Endodermal cell (in vitro differentiated cells): Measurements from ENCODE around the gene PARVA. TPM values are rescaled to one million over a fixed set of nuclear protein-coding genes. Genes with fewer than 3 reads are reported as not detected.

Source experiments
- DNase-seq: peaks from one replicate; pipeline ENCODE4 v3.0.0-alpha.2; 2017
- H3K27ac ChIP-seq: 2 replicates; pipeline ENCODE4 v1.5.1; 2013; ENCODE audit warnings: mild to moderate bottlenecking, low read depth, low read length, moderate library complexity
- H3K27me3 ChIP-seq: 2 replicates; pipeline ENCODE4 v1.6.1; 2013; ENCODE audit warnings: mild to moderate bottlenecking, low read length, moderate library complexity; ENCODE audit not compliant: insufficient read depth, control insufficient read depth, poor library complexity, severe bottlenecking
- H3K36me3 ChIP-seq: 2 replicates; pipeline ENCODE4 v1.7.0; 2013; ENCODE audit warnings: mild to moderate bottlenecking, low read length, moderate library complexity; ENCODE audit not compliant: control insufficient read depth, insufficient read depth
- H3K4me1 ChIP-seq: one replicate; pipeline ENCODE4 v1.7.0; 2013; ENCODE audit warnings: low read length; ENCODE audit not compliant: control insufficient read depth, insufficient read depth
- H3K4me3 ChIP-seq: 2 replicates; pipeline ENCODE4 v1.5.1; 2013; ENCODE audit warnings: mild to moderate bottlenecking, low read length, moderate library complexity
- H3K9ac ChIP-seq: 2 replicates; pipeline ENCODE4 v1.6.1; 2013; ENCODE audit warnings: mild to moderate bottlenecking, low read length, moderate library complexity; ENCODE audit not compliant: poor library complexity, severe bottlenecking; ENCODE audit errors: extremely low read depth
- H3K9me3 ChIP-seq: 2 replicates; pipeline ENCODE4 v1.6.1; 2013; ENCODE audit warnings: mild to moderate bottlenecking, low read length, moderate library complexity; ENCODE audit not compliant: control insufficient read depth
- H3K27ac Mint-ChIP-seq: 2 replicates; pipeline ENCODE4 v1.8.0; 2020; ENCODE audit warnings: mixed read lengths
- H3K27me3 Mint-ChIP-seq: 2 replicates; pipeline ENCODE4 v1.8.0; 2021; ENCODE audit warnings: mild to moderate bottlenecking, mixed read lengths; ENCODE audit not compliant: insufficient read depth
- H3K36me3 Mint-ChIP-seq: 2 replicates; pipeline ENCODE4 v1.8.0; 2020; ENCODE audit warnings: low read depth, mixed read lengths
- H3K4me1 Mint-ChIP-seq: 2 replicates; pipeline ENCODE4 v1.8.0; 2020; ENCODE audit warnings: mixed read lengths
- H3K4me3 Mint-ChIP-seq: 2 replicates; pipeline ENCODE4 v1.8.0; 2020; ENCODE audit warnings: mild to moderate bottlenecking, moderate library complexity, mixed read lengths
- H3K9me3 Mint-ChIP-seq: 2 replicates; pipeline ENCODE4 v1.8.0; 2020; ENCODE audit warnings: mild to moderate bottlenecking, mixed read lengths
- WGBS, 2 experiments: methylation state at CpG; one replicate each; pipeline versions ENCODE4 v1.1.5 to v1.1.7; 2013; ENCODE audit warnings: missing lambda C conversion rate in 2 of 2, mixed read lengths in 1 of 2; ENCODE audit not compliant: insufficient coverage in 1 of 2, insufficient read length in 1 of 2; 5-methylcytosine and 5-hydroxymethylcytosine counted together
- long read RNA-seq, 4 experiments: library from polyadenylated mRNA in 2 of 4; library from RNA in 1 of 4; library from capped mRNA in 1 of 4; stranded (forward) in 3 of 4; unstranded in 1 of 4; transcript quantifications; one replicate each; pipeline ENCODE4 v2.0.0, GENCODE V29; 2020 to 2021; ENCODE audit warnings: inconsistent platforms in 1 of 4
- polyA plus RNA-seq, 2 experiments: library from polyadenylated mRNA; stranded (reverse); fragments of 50-300 nt; gene quantifications; one replicate each; pipeline ENCODE4 v1.2.3, GENCODE V29; 2013
- total RNA-seq, 2 donors: library from RNA; stranded (reverse); fragmentation: NEBNext Ultra II Directional in 1 of 2; extraction: Animal tissue kit (Norgen Biotek cat#: 25700) in 1 of 2; gene quantifications; 2 replicates in 1 of 2; 3 replicates in 1 of 2; pipeline ENCODE4 v1.2.1, GENCODE V29; 2021
- TF ChIP-seq, protein P1 (sequence below): fragments of 200-600 bp; sonication (generic); conservative IDR thresholded peaks from 2 replicates; pipeline ENCODE4 v1.5.0; 2021; ENCODE audit warnings: antibody characterized with exemption, mild to moderate bottlenecking

The PARVA gene, protein sequence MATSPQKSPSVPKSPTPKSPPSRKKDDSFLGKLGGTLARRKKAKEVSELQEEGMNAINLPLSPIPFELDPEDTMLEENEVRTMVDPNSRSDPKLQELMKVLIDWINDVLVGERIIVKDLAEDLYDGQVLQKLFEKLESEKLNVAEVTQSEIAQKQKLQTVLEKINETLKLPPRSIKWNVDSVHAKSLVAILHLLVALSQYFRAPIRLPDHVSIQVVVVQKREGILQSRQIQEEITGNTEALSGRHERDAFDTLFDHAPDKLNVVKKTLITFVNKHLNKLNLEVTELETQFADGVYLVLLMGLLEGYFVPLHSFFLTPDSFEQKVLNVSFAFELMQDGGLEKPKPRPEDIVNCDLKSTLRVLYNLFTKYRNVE
- total RNA-seq, result 10 to 100 TPM; 27.3 to 37.3 TPM
- polyA plus RNA-seq (2013, experiment 1 of 2), result 23.2 TPM
- 21.9 TPM for polyA plus RNA-seq (2013, experiment 2 of 2)
- long read RNA-seq, experiment 1, full-length matches to known transcripts, result 1 of 16 reads
- long read RNA-seq, experiment 1, partial matches to known transcripts, result 7 of 16 reads
- long read RNA-seq, experiment 1, other reads (novel, unspliced or antisense), result 8 of 16 reads
- long read RNA-seq, experiment 2, full-length matches to known transcripts, result 26 of 37 reads
- long read RNA-seq, experiment 2, partial matches to known transcripts, result 6 of 37 reads
- long read RNA-seq, experiment 2, other reads (novel, unspliced or antisense), result 5 of 37 reads
- long read RNA-seq, experiment 3, full-length matches to known transcripts, result 145 of 164 reads
- long read RNA-seq, experiment 3, partial matches to known transcripts, result 3 of 164 reads
- long read RNA-seq, experiment 3, other reads (novel, unspliced or antisense), result 16 of 164 reads
- long read RNA-seq, experiment 4, full-length matches to known transcripts, result 18 of 27 reads
- long read RNA-seq, experiment 4, partial matches to known transcripts, result 1 of 27 reads
- long read RNA-seq, experiment 4, other reads (novel, unspliced or antisense), result 8 of 27 reads

DNA sequence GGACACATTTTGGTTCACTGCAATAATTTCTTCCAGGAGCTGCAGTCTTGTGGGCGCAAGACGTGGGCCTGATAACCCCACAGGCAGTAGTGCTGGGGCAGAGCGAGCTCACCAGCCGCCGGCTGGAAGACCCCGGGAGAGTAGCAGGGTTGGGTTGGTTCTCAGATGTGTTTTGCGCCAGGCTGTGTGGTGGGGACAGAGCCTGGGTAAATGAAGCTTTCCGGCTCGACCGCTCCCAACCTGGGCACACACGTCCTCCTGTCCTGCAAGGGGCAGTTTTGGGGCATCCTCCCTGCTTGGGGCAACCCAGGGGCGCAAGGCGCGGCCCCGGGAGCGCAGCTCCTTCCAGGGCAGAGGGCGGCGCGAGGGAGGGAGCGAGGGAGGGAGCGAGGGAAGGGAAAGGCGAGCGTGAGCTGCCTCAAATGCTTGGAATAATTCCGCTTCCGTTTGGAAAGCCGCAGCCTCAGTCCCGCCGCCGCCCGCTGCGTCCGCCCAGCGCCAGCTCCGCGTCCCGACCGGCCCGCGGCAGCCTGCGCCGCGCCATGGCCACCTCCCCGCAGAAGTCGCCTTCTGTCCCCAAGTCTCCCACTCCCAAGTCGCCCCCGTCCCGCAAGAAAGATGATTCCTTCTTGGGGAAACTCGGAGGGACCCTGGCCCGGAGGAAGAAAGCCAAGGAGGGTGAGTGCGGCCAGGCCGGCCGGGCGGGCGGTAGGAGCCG, at the start of gene PARVA:
TSS of gene PARVA (plus strand) at position 466 of the 718 bp plus-strand sequence. CDS start at position 543, 77 bp downstream.
- peak within 1 kb of the TSS; percentile 99 for H3K27ac Mint-ChIP-seq
- DNase-seq, result peak; percentile 93
- H3K9me3 Mint-ChIP-seq, result peaks cover 19% of the 10 kb centered on the region
- 4 to 6% methylated on average over 10 to 55 of the region's 55 CpGs for WGBS, 2 experiments
- H3K4me3 Mint-ChIP-seq, result peak within 1 kb of the TSS; percentile 86
- Histone ChIP-seq H3K27me3 (no peaks in the 10 kb centered on the region), H3K9me3 (peaks cover 26% of the 10 kb centered on the region), H3K4me3 (peak within 1 kb of the TSS; percentile 91), H3K4me1 (no peaks in the 10 kb centered on the region), H3K36me3 (peaks cover 17% of the 10 kb centered on the region), H3K9ac (peak within 1 kb of the TSS; percentile 85), H3K27ac (peak within 1 kb of the TSS; percentile 90)
- TF ChIP-seq, protein P1, sequence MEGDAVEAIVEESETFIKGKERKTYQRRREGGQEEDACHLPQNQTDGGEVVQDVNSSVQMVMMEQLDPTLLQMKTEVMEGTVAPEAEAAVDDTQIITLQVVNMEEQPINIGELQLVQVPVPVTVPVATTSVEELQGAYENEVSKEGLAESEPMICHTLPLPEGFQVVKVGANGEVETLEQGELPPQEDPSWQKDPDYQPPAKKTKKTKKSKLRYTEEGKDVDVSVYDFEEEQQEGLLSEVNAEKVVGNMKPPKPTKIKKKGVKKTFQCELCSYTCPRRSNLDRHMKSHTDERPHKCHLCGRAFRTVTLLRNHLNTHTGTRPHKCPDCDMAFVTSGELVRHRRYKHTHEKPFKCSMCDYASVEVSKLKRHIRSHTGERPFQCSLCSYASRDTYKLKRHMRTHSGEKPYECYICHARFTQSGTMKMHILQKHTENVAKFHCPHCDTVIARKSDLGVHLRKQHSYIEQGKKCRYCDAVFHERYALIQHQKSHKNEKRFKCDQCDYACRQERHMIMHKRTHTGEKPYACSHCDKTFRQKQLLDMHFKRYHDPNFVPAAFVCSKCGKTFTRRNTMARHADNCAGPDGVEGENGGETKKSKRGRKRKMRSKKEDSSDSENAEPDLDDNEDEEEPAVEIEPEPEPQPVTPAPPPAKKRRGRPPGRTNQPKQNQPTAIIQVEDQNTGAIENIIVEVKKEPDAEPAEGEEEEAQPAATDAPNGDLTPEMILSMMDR, result no peak
- peaks cover 17% of the 10 kb centered on the region for H3K4me1 Mint-ChIP-seq
- peaks cover 2% of the 10 kb centered on the region for H3K36me3 Mint-ChIP-seq
- peaks cover 20% of the 10 kb centered on the region for H3K27me3 Mint-ChIP-seq

DNA sequence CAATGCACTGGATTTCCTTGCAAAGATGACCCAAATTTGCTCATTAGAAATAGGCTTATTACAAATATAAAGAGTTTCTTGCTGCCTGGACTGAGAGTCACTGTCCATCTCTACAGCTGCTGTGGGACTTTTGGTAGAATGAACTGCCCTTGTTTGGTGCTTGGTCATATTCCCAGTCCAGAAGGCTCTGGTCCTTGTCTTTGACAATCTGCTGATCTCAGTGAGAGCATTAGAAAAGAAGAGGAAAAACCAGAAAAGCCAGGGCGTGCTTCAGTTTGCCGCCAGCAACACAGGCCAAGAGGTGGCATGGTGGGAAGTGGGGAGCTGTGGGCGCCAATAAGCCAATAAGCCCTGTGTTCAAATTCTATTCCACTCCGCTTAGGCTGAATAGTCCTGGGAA, 48.2 kb upstream of the PARVA start:
- Mint-ChIP-seq H3K36me3 (no peaks in the 10 kb centered on the region), H3K4me3 (no peak overlapping the region), H3K4me1 (no peaks in the 10 kb centered on the region), H3K27ac (no peak overlapping the region), H3K27me3 (no peaks in the 10 kb centered on the region), H3K9me3 (peaks cover 3% of the 10 kb centered on the region)
- WGBS, 2 experiments, result 74 to 88% methylated on average over 2 to 4 of the region's 4 CpGs
- Histone ChIP-seq H3K36me3 (no peaks in the 10 kb centered on the region), H3K9me3 (peaks cover 9% of the 10 kb centered on the region), H3K27me3 (no peaks in the 10 kb centered on the region), H3K4me3 (no peak overlapping the region), H3K27ac (no peak overlapping the region), H3K9ac (no peak overlapping the region), H3K4me1 (no peaks in the 10 kb centered on the region)
- no peak for DNase-seq
- TF ChIP-seq, protein P1, result no peak

GRCh38 chr11:12329797-12330196, 47.6 kb upstream of the PARVA start:
- no peak overlapping the region for H3K27ac ChIP-seq
- H3K27ac Mint-ChIP-seq, result no peak overlapping the region
- H3K36me3 ChIP-seq, result no peaks in the 10 kb centered on the region
- DNase-seq, result no peak
- H3K27me3 ChIP-seq, result no peaks in the 10 kb centered on the region
- peaks cover 9% of the 10 kb centered on the region for H3K9me3 ChIP-seq
- H3K4me1 Mint-ChIP-seq, result no peaks in the 10 kb centered on the region
- H3K4me3 Mint-ChIP-seq, result no peak overlapping the region
- no peak overlapping the region for H3K4me3 ChIP-seq
- no peaks in the 10 kb centered on the region for H3K27me3 Mint-ChIP-seq
- H3K9ac ChIP-seq, result no peak overlapping the region
- 87 to 100% methylated on average over 1 to 2 of the region's 2 CpGs for WGBS, 2 experiments
- TF ChIP-seq, protein P1, result no peak
- peaks cover 3% of the 10 kb centered on the region for H3K9me3 Mint-ChIP-seq
- no peaks in the 10 kb centered on the region for H3K36me3 Mint-ChIP-seq
- H3K4me1 ChIP-seq, result no peaks in the 10 kb centered on the region
